ENCODE data around the gene MACROD1. TPM values are rescaled to one million over a fixed set of nuclear protein-coding genes. Genes with fewer than 3 reads are reported as not detected.

MACROD1 gene
- total RNA-seq, 1 experiment from 2014 or later, result 36.9 TPM

- TF ChIP-seq PRRX2 (CRISPR knock-in tag; IDR thresholded peaks at IDR 0.05), result no peak
- TF ChIP-seq ETV6 (CRISPR knock-in tag; IDR thresholded peaks at IDR 0.05), result no peak
These were observed 171.9 kb downstream of the MACROD1 start (continued) for GRCh38 chr11:63993993-63994392.

- H3K4me3 Mint-ChIP-seq, result no peak overlapping the region
- POLR2A ChIA-PET, result no interaction called here
- H3K27ac Mint-ChIP-seq, result no peak overlapping the region; the same call in 1 of the 2 replicates
- no peaks in the 10 kb centered on the region for H3K27me3 Mint-ChIP-seq (ENCODE audit: low read depth)
- TF ChIP-seq ZNF232 (CRISPR knock-in tag; IDR thresholded peaks at IDR 0.05), result no peak
- no peak for TF ChIP-seq GRHL2 (CRISPR knock-in tag; IDR thresholded peaks at IDR 0.05; ENCODE audit: insufficient replicate concordance, severe bottlenecking)
- TF ChIP-seq ARID4B (CRISPR knock-in tag; IDR thresholded peaks at IDR 0.05; ENCODE audit: borderline replicate concordance), result no peak
- no peak for TF ChIP-seq ZNF532 (CRISPR knock-in tag; IDR thresholded peaks at IDR 0.05; ENCODE audit: borderline replicate concordance)
- no peak for TF ChIP-seq ETV6 (CRISPR knock-in tag; IDR thresholded peaks at IDR 0.05)
- TF ChIP-seq CDX4 (CRISPR knock-in tag; IDR thresholded peaks at IDR 0.05; ENCODE audit: borderline replicate concordance), result no peak
- no peak for TF ChIP-seq ERG (CRISPR knock-in tag; IDR thresholded peaks at IDR 0.05)
- TF ChIP-seq E2F5 (CRISPR knock-in tag; IDR thresholded peaks at IDR 0.05), result no peak
- TF ChIP-seq MYBL2 (CRISPR knock-in tag; IDR thresholded peaks at IDR 0.05), result no peak
- no peak for TF ChIP-seq NR2C2 (CRISPR knock-in tag; IDR thresholded peaks at IDR 0.05)
- peaks cover 51% of the 10 kb centered on the region for H3K36me3 Mint-ChIP-seq
- CTCF ChIA-PET, result no interaction called here
- ATAC-seq (no peak), DNase-seq (ENCODE audit: low spot score) (no peak)
- H3K9me3 Mint-ChIP-seq, result no peaks in the 10 kb centered on the region
- peaks cover 8% of the 10 kb centered on the region for H3K4me1 Mint-ChIP-seq
These were observed 172.8 kb downstream of the MACROD1 start for GRCh38 chr11:63993100-63993499.

GRCh38 chr11:63991558-63991957 lies 174.4 kb downstream of the MACROD1 start:
- ATAC-seq, result no peak
- ChIA-PET CTCF (interaction anchor here (1.4 kb wide), 1 partner anchor 161 kb away, joined by 8 read pairs; no protein-coding TSS in a partner anchor), POLR2A (interaction anchor here (0.5 to 1.2 kb wide), 2 partner anchors 13 to 168 kb away, joined by 4 to 5 read pairs; no protein-coding TSS in a partner anchor)
- H3K9me3 Mint-ChIP-seq, result no peaks in the 10 kb centered on the region
- 0 out of 2 replicates have a peak overlapping the region, but pooled peaks have one; percentile 9 for H3K27ac Mint-ChIP-seq
- no peaks in the 10 kb centered on the region for H3K27me3 Mint-ChIP-seq (ENCODE audit: low read depth)
- no peak for DNase-seq (ENCODE audit: low spot score)
- H3K36me3 Mint-ChIP-seq, result peaks cover 45% of the 10 kb centered on the region
- H3K4me1 Mint-ChIP-seq, result peaks cover 13% of the 10 kb centered on the region
- H3K4me3 Mint-ChIP-seq, result no peak overlapping the region
- TF ChIP-seq NFYB (CRISPR knock-in tag; conservative IDR thresholded peaks at IDR 0.05; ENCODE audit: low read depth) (no peak), TP53 (CRISPR knock-in tag; IDR thresholded peaks at IDR 0.05) (no peak), CREM (CRISPR knock-in tag; IDR thresholded peaks at IDR 0.05) (no peak), CREB1 (CRISPR knock-in tag; IDR thresholded peaks at IDR 0.05) (no peak), ZNF532 (CRISPR knock-in tag; IDR thresholded peaks at IDR 0.05; ENCODE audit: borderline replicate concordance) (no peak), CBFB (CRISPR knock-in tag; IDR thresholded peaks at IDR 0.05; ENCODE audit: low read depth) (no peak), E2F5 (CRISPR knock-in tag; IDR thresholded peaks at IDR 0.05) (no peak)

Measured in WTC11 (cell line).